ENCODE data around the gene MARCKSL1.

GRCh38 chr1:32334274-32334861 is 1.7 kb downstream of the MARCKSL1 start:
- no peak for TF ChIP-seq CTCF (IDR thresholded peaks at IDR 0.05 in 8 of 11, conservative IDR thresholded peaks at IDR 0.05 in 3 of 11)
- TF ChIP-seq POLR2A (IDR thresholded peaks at IDR 0.05): no peak
